H1 (cell line): ENCODE results near the gene SLFN5. TPM values are rescaled to one million over a fixed set of nuclear protein-coding genes. Genes with fewer than 3 reads are reported as not detected.

Experiments used
- CTCF ChIA-PET: fragments of 300-600 bp; sonication (Branson Sonifier 250); formaldehyde crosslinking; loops from one replicate; lab custom pipeline; 2021; ENCODE audit not compliant: partially characterized antibody; lab: Charles Lee
- POLR2A ChIA-PET: fragments of 300-600 bp; sonication (Branson Sonifier 250); formaldehyde crosslinking; loops from one replicate; lab custom pipeline; 2021; ENCODE audit warnings: inconsistent platforms; ENCODE audit not compliant: partially characterized antibody; lab: Charles Lee
- DNase-seq, 2 experiments: peaks; one replicate each; pipeline versions ENCODE4 v3.0.0 to v3.0.0-alpha.2; 2010 to 2022; ENCODE audit warnings: low spot score in 2 of 2, low read depth in 1 of 2, mixed read lengths in 1 of 2
- FAIRE-seq: peaks from 2 replicates; lab custom pipeline; 2011; peaks lifted over from hg19 to GRCh38; lab: Jason Lieb, UNC
- H2AFZ ChIP-seq: 2 replicates; pipeline ENCODE4 v1.8.1; 2012; ENCODE audit warnings: low read length, inconsistent platforms
- H2AK5ac ChIP-seq: 2 replicates; pipeline ENCODE4 v1.6.1; 2013; ENCODE audit warnings: low read depth, low read length
- H2BK120ac ChIP-seq: replicated peaks from 2 replicates; pipeline ENCODE3; 2013; ENCODE audit warnings: low read depth, low read length, inconsistent platforms
- H2BK12ac ChIP-seq: 2 replicates; pipeline ENCODE4 v1.6.1; 2013; ENCODE audit warnings: low read depth, low read length
- H2BK15ac ChIP-seq: 2 replicates; pipeline ENCODE4 v1.6.1; 2013; ENCODE audit warnings: low read length
- H2BK20ac ChIP-seq: 2 replicates; pipeline ENCODE4 v1.6.1; 2013; ENCODE audit warnings: low read length
- H2BK5ac ChIP-seq: 2 replicates; pipeline ENCODE4 v1.6.1; 2013; ENCODE audit warnings: low read depth, low read length
- H3K14ac ChIP-seq: 2 replicates; pipeline ENCODE4 v1.6.1; 2013; ENCODE audit warnings: inconsistent platforms; ENCODE audit not compliant: insufficient read length
- H3K18ac ChIP-seq: 2 replicates; pipeline ENCODE4 v1.6.1; 2013; ENCODE audit warnings: low read length; ENCODE audit errors: extremely low read depth
- H3K23ac ChIP-seq: 2 replicates; pipeline ENCODE4 v1.6.1; 2013; ENCODE audit warnings: inconsistent platforms; ENCODE audit not compliant: insufficient read length
- H3K23me2 ChIP-seq: 2 replicates; pipeline ENCODE4 v1.6.1; 2013; ENCODE audit warnings: low read depth, low read length
- H3K27ac ChIP-seq: 2 replicates; pipeline ENCODE4 v1.6.1; 2011; ENCODE audit warnings: low read depth, low read length, inconsistent platforms
- H3K27me3 ChIP-seq, 4 experiments: replicated peaks in 1 of 4; 1 replicate in 1 of 4; 2 replicates in 3 of 4; pipeline versions ENCODE4 v1.6.1 to v1.8.1; 2011 to 2013; ENCODE audit warnings: low read length in 3 of 4, mild to moderate bottlenecking in 3 of 4, inconsistent platforms in 2 of 4, mixed read lengths in 2 of 4, moderate library complexity in 1 of 4; ENCODE audit not compliant: control insufficient read depth in 3 of 4, insufficient read depth in 3 of 4; ENCODE audit errors: extremely low read depth in 1 of 4
- H3K36me3 ChIP-seq, 4 experiments: 2 replicates each; pipeline versions ENCODE4 v1.6.1 to v1.8.1; 2011 to 2013; ENCODE audit warnings: mild to moderate bottlenecking in 4 of 4, low read length in 3 of 4, moderate library complexity in 2 of 4, control low read depth in 1 of 4, inconsistent platforms in 1 of 4; ENCODE audit not compliant: insufficient read depth in 4 of 4, control insufficient read depth in 2 of 4
- H3K4ac ChIP-seq: replicated peaks from 2 replicates; pipeline ENCODE3; 2013; ENCODE audit warnings: low read length, low read depth, mixed read lengths, inconsistent platforms; ENCODE audit not compliant: insufficient read length
- H3K4me1 ChIP-seq, 4 experiments: replicated peaks in 1 of 4; 1 replicate in 1 of 4; 2 replicates in 3 of 4; pipeline versions ENCODE4 v1.6.1 to v1.8.1; 2011 to 2013; ENCODE audit warnings: low read length in 3 of 4, inconsistent platforms in 2 of 4, mixed read lengths in 1 of 4; ENCODE audit not compliant: insufficient read depth in 4 of 4, control insufficient read depth in 3 of 4
- H3K4me2 ChIP-seq, 2 experiments: 2 replicates each; pipeline versions ENCODE4 v1.6.1 to v1.8.1; 2011 to 2013; ENCODE audit warnings: low read depth in 2 of 2, low read length in 2 of 2, control low read depth in 1 of 2, inconsistent platforms in 1 of 2, mild to moderate bottlenecking in 1 of 2; ENCODE audit not compliant: insufficient read depth in 1 of 2
- H3K4me3 ChIP-seq, 4 experiments: fragments of 200-600, 300-600 bp in 1 of 4; sonication (generic), shearing (Covaris generic), sonication (Bioruptor Twin) in 1 of 4; 2 replicates each; pipeline versions ENCODE4 v1.5.1 to v1.8.1; 2011 to 2016; ENCODE audit warnings: low read length in 4 of 4, low read depth in 3 of 4, control low read depth in 2 of 4, inconsistent platforms in 2 of 4, mild to moderate bottlenecking in 2 of 4, mixed read lengths in 1 of 4, moderate library complexity in 1 of 4; ENCODE audit not compliant: insufficient read depth in 2 of 4; ENCODE audit errors: extremely low read depth in 1 of 4
- H3K56ac ChIP-seq: replicated peaks from 2 replicates; pipeline ENCODE3; 2013; ENCODE audit warnings: low read depth, mild to moderate bottlenecking, mixed read lengths, low read length, inconsistent platforms; ENCODE audit not compliant: insufficient read length
- H3K79me1 ChIP-seq: 2 replicates; pipeline ENCODE4 v1.6.1; 2013; ENCODE audit warnings: low read depth, low read length, control low read depth
- H3K79me2 ChIP-seq, 2 experiments: 2 replicates each; pipeline versions ENCODE4 v1.6.1 to v1.8.1; 2012 to 2013; ENCODE audit warnings: low read length in 2 of 2, mild to moderate bottlenecking in 2 of 2, inconsistent platforms in 1 of 2; ENCODE audit not compliant: insufficient read depth in 2 of 2, control insufficient read depth in 1 of 2
- H3K9ac ChIP-seq, 4 experiments: replicated peaks in 1 of 4; 1 replicate in 1 of 4; 2 replicates in 3 of 4; pipeline versions ENCODE4 v1.6.1 to v1.8.1; 2011 to 2013; ENCODE audit warnings: low read depth in 3 of 4, low read length in 3 of 4, control low read depth in 2 of 4, mild to moderate bottlenecking in 2 of 4, moderate library complexity in 2 of 4, inconsistent platforms in 1 of 4; ENCODE audit errors: extremely low read depth in 1 of 4
- H3K9me3 ChIP-seq, 2 experiments: 2 replicates each; pipeline versions ENCODE4 v1.6.1 to v1.8.1; 2012 to 2013; ENCODE audit warnings: mild to moderate bottlenecking in 2 of 2, moderate library complexity in 2 of 2, control low read depth in 1 of 2, inconsistent platforms in 1 of 2, low read depth in 1 of 2, low read length in 1 of 2, mixed read lengths in 1 of 2; ENCODE audit not compliant: insufficient read depth in 2 of 2
- H4K20me1 ChIP-seq, 2 experiments: replicated peaks in 1 of 2; 2 replicates each; pipeline versions ENCODE3 to v1.8.1; 2011 to 2013; ENCODE audit warnings: inconsistent platforms in 2 of 2, low read length in 2 of 2, mild to moderate bottlenecking in 1 of 2; ENCODE audit not compliant: insufficient read depth in 2 of 2, control insufficient read depth in 1 of 2
- H4K5ac ChIP-seq: 2 replicates; pipeline ENCODE4 v1.6.1; 2013; ENCODE audit warnings: low read length, low read depth, mixed read lengths, inconsistent platforms; ENCODE audit not compliant: insufficient read length
- H4K8ac ChIP-seq: 2 replicates; pipeline ENCODE4 v1.8.0; 2013; ENCODE audit warnings: mild to moderate bottlenecking, moderate library complexity, low read length, inconsistent platforms; ENCODE audit not compliant: insufficient read depth; ENCODE audit errors: extremely low read depth
- H4K91ac ChIP-seq: replicated peaks from 2 replicates; pipeline ENCODE3; 2013; ENCODE audit warnings: low read length, mixed read lengths, inconsistent platforms; ENCODE audit not compliant: insufficient read length
- TCF12 ChIP-seq: IDR thresholded peaks from 2 replicates; pipeline ENCODE4 v1.6.1; 2011; ENCODE audit warnings: low read depth, mild to moderate bottlenecking, low read length
- WGBS, 2 experiments: shearing (Covaris generic) in 1 of 2; methylation state at CpG; one replicate each; pipeline versions ENCODE4 v1.1.6 to v1.1.7; 2013 to 2015; ENCODE audit warnings: low lambda C conversion rate in 2 of 2, mixed read lengths in 2 of 2, inconsistent platforms in 1 of 2, low coverage in 1 of 2, missing lambda C conversion rate in 1 of 2; ENCODE audit not compliant: insufficient replicate concordance in 2 of 2, insufficient coverage in 1 of 2, insufficient read length in 1 of 2; ENCODE audit errors: extremely low coverage in 1 of 2, missing lambda C conversion rate in 1 of 2; 5-methylcytosine and 5-hydroxymethylcytosine counted together
- polyA plus RNA-seq, 7 experiments: library from polyadenylated mRNA; depleted of rRNA in 3 of 7; stranded (reverse) in 5 of 7; unstranded in 2 of 7; fragments of >200 nt in 5 of 7; fragments of 200-250 nt in 2 of 7; gene quantifications; 1 replicate in 5 of 7; 2 replicates in 1 of 7; 4 replicates in 1 of 7; pipeline versions ENCODE4 v1.2.1 to v1.2.3, GENCODE V29; 2011 to 2013; ENCODE audit warnings: missing spikeins in 2 of 7, mixed read lengths in 2 of 7
- total RNA-seq: library from RNA; stranded (reverse); fragmentation: NEBNext Ultra II Directional; extraction: Animal tissue kit (Norgen Biotek cat#: 25700); gene quantifications from 2 replicates; pipeline ENCODE4 v1.2.1, GENCODE V29; 2021

Gene SLFN5
- total and polyA plus RNA-seq, 2 of the 8 experiments (the other 6 are each of a cell fraction or from before 2014, with no cell fraction given): 0.86 to 3.0 TPM

GRCh38 chr17:35315971-35316370 lies 73.1 kb downstream of the SLFN5 start:
- Histone ChIP-seq H2AFZ (no peak overlapping the region), H3K79me1 (no peaks in the 10 kb centered on the region), H2BK20ac (no peak overlapping the region), H3K4me3 (no peak overlapping the region), H3K9me3 (no peaks in the 10 kb centered on the region), H3K79me2 (no peaks in the 10 kb centered on the region), H2BK12ac (no peak overlapping the region), H2BK120ac (no peak overlapping the region), H3K4ac (no peak overlapping the region), H3K4me1 (peaks cover 0 to 19% (median 10%) of the 10 kb centered on the region in 4 experiments; a peak in 6 of 7 replicates), H3K56ac (no peak overlapping the region), H4K91ac (no peak overlapping the region), H4K8ac (no peak overlapping the region), H4K5ac (no peak overlapping the region), H3K4me2 (no peak overlapping the region), H3K14ac (no peak overlapping the region), H4K20me1 (no peaks in the 10 kb centered on the region), H2BK15ac (no peak overlapping the region), H2AK5ac (no peak overlapping the region), H3K18ac (no peak overlapping the region), H3K27ac (no peak overlapping the region), H3K36me3 (no peaks in the 10 kb centered on the region), H2BK5ac (no peak overlapping the region), H3K27me3 (peaks cover 2 to 17% (median 16%) of the 10 kb centered on the region in 4 experiments; a peak in 6 of 7 replicates), H3K23ac (no peak overlapping the region), H3K23me2 (peaks cover 2% of the 10 kb centered on the region; the same call in 1 of the 2 replicates), H3K9ac (no peak overlapping the region)
- CTCF ChIA-PET: interaction anchor here (0.6 to 4.7 kb wide), 6 partner anchors 11 to 217 kb away, joined by 3 to 48 read pairs (median 3); no protein-coding TSS in a partner anchor
- TF ChIP-seq TCF12: no peak
- DNase-seq (no peak), FAIRE-seq (no peak)
- 89% methylated on average over 2 of the region's 2 CpGs; no CpG with 5 or more reads in 1 of the 2 experiments for WGBS, 2 experiments
- POLR2A ChIA-PET: no interaction called here
